NCI-H1092 treated with DMSO at 0.1 percent for 48 hours (cell line): ENCODE data around the gene RBM42.
"Not testable (repeated sequence)": the region's sequence is repeated elsewhere in the genome, so short reads cannot be mapped to it uniquely, and the experiment has no call there.

ENCODE experiments used
- DNase-seq: peaks from one replicate; lab custom pipeline; 2025; lab: John Stamatoyannopoulos, UW

Gene RBM42

GRCh38 chr19:35628565-35629331 lies at the start of gene RBM42:
TSS of gene RBM42 (plus strand) at chr19:35629036. CDS start at chr19:35629154, 118 bp downstream.
- DNase-seq, result peak; percentile 91

GRCh38 chr19:35582760-35583159 lies 46.1 kb upstream of the RBM42 start:
- no peak for DNase-seq

GRCh38 chr19:35585848-35586247 lies 43.0 kb upstream of the RBM42 start, which contains the start of gene PMIS2:
TSS of gene PMIS2 (plus strand) at chr19:35586173. CDS start at chr19:35586260, 87 bp downstream.
- no peak for DNase-seq

- DNase-seq, result no peak
These were observed 41.5 kb upstream of the RBM42 start for GRCh38 chr19:35587321-35587720.

- DNase-seq, result no peak
These were observed 38.0 kb upstream of the RBM42 start for GRCh38 chr19:35590875-35591274.

- DNase-seq, result peak; percentile 42
These were observed 36.6 kb upstream of the RBM42 start for GRCh38 chr19:35592226-35592625.

GRCh38 chr19:35595026-35595425 lies 33.8 kb upstream of the RBM42 start:
- not testable (repeated sequence) for DNase-seq

GRCh38 chr19:35595928-35596327 lies 32.9 kb upstream of the RBM42 start:
- no peak for DNase-seq

GRCh38 chr19:35596366-35596999 lies 32.4 kb upstream of the RBM42 start:
- no peak for DNase-seq

- no peak for DNase-seq
These were observed 26.9 kb upstream of the RBM42 start for GRCh38 chr19:35601971-35602370.

GRCh38 chr19:35604436-35604835 lies 24.4 kb upstream of the RBM42 start:
- DNase-seq, result not testable (repeated sequence)

- DNase-seq, result not testable (repeated sequence)
These were observed 21.7 kb upstream of the RBM42 start for GRCh38 chr19:35607170-35607569.

GRCh38 chr19:35607661-35608060 lies 21.2 kb upstream of the RBM42 start:
- DNase-seq, result no peak

GRCh38 chr19:35608251-35608650 lies 20.6 kb upstream of the RBM42 start:
- no peak for DNase-seq

GRCh38 chr19:35609851-35610353 lies 18.9 kb upstream of the RBM42 start:
- no peak for DNase-seq

GRCh38 chr19:35612224-35612558 lies 16.6 kb upstream of the RBM42 start:
- DNase-seq, result no peak

- DNase-seq, result peak; percentile 74
These were observed 16.1 kb upstream of the RBM42 start, which contains the start of gene HAUS5 for GRCh38 chr19:35612559-35613321. TSS of gene HAUS5 (plus strand) at chr19:35612735. CDS start at chr19:35612795, 60 bp downstream.

GRCh38 chr19:35613574-35613973 lies 15.3 kb upstream of the RBM42 start:
- DNase-seq, result no peak

- DNase-seq, result no peak
These were observed 13.8 kb upstream of the RBM42 start for GRCh38 chr19:35615036-35615435.

- DNase-seq, result no peak
These were observed 10.0 kb upstream of the RBM42 start for GRCh38 chr19:35618857-35619256.

GRCh38 chr19:35619290-35619923 lies 9.4 kb upstream of the RBM42 start:
- no peak for DNase-seq

- DNase-seq, result no peak
These were observed 8.8 kb upstream of the RBM42 start for GRCh38 chr19:35620001-35620400.
